ENCODE measurements around the gene PRKG1.

The PRKG1 gene

GRCh38 chr10:51924359-51924758, 850.1 kb downstream of the PRKG1 start:
- Histone ChIP-seq H3K4me3 (ENCODE audit: low read length) (no peak overlapping the region), H3K36me3 (ENCODE audit: control insufficient read depth, insufficient read depth, low read length) (no peaks in the 10 kb centered on the region), H3K9me3 (ENCODE audit: control insufficient read depth, insufficient read depth, low read length) (no peaks in the 10 kb centered on the region), H3K27me3 (ENCODE audit: control insufficient read depth, insufficient read depth, low read length) (no peaks in the 10 kb centered on the region), H3K27ac (ENCODE audit: low read length) (no peak overlapping the region), H3K4me1 (ENCODE audit: control insufficient read depth, insufficient read depth, low read length) (no peaks in the 10 kb centered on the region)
- no peak for DNase-seq (ENCODE audit: low read depth, low spot score)
- no CpG with 5 or more reads among the region's 4 CpGs for WGBS (ENCODE audit: insufficient coverage, insufficient read length)

DNA sequence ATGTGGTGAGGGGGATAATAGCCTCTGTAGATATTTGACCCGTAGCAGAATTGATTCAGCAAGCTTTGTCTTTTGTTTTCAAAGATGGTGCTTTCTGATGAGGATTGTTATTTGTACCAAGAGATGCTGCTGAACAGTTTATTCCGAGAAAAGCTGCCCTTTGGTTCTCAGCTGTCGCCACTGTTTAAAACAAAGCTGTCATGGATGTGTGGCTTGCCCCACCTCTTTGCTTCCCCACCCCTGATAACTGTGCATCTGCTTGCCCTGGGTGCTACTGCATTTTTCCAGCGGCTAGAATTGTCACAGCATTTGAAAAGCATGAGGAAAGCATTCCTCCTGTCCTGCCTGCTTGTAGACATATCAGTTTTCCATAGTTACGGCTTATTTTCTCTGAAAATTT, 852.0 kb downstream of the PRKG1 start:
- Histone ChIP-seq H3K27me3 (ENCODE audit: control insufficient read depth, insufficient read depth, low read length) (no peaks in the 10 kb centered on the region), H3K27ac (ENCODE audit: low read length) (no peak overlapping the region), H3K9me3 (ENCODE audit: control insufficient read depth, insufficient read depth, low read length) (no peaks in the 10 kb centered on the region), H3K36me3 (ENCODE audit: control insufficient read depth, insufficient read depth, low read length) (no peaks in the 10 kb centered on the region), H3K4me1 (ENCODE audit: control insufficient read depth, insufficient read depth, low read length) (no peaks in the 10 kb centered on the region), H3K4me3 (ENCODE audit: low read length) (no peak overlapping the region)
- no peak for DNase-seq (ENCODE audit: low read depth, low spot score)
- WGBS (ENCODE audit: insufficient coverage, insufficient read length) = no CpG with 5 or more reads among the region's 5 CpGs

DNA sequence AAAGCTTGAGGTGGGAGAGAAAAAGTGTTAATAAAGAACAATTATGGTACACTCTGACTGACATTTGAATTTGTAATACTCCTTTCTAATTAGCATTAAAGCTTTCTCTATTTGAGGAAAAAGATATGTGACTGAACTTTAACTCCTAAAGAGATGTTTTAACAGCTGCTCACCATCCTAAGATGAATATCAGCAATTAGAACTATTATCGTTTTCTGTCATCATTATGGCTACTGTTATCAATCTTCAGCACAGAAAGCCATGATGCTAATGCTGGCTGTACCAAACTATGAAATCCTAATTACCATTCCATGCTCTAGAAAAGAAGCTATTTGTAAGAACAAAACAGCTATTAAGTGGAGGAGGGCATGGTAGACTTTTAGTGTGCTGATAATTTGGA, 853.9 kb downstream of the PRKG1 start:
- Histone ChIP-seq H3K27ac (ENCODE audit: low read length) (no peak overlapping the region), H3K4me3 (ENCODE audit: low read length) (no peak overlapping the region), H3K4me1 (ENCODE audit: control insufficient read depth, insufficient read depth, low read length) (no peaks in the 10 kb centered on the region), H3K27me3 (ENCODE audit: control insufficient read depth, insufficient read depth, low read length) (no peaks in the 10 kb centered on the region), H3K36me3 (ENCODE audit: control insufficient read depth, insufficient read depth, low read length) (no peaks in the 10 kb centered on the region), H3K9me3 (ENCODE audit: control insufficient read depth, insufficient read depth, low read length) (no peaks in the 10 kb centered on the region)
- DNase-seq (ENCODE audit: low read depth, low spot score) = no peak
- WGBS (ENCODE audit: insufficient coverage, insufficient read length) = no CpG with 5 or more reads among the region's 1 CpG

GRCh38 chr10:51932530-51932929, 858.2 kb downstream of the PRKG1 start:
- H3K36me3 ChIP-seq (ENCODE audit: control insufficient read depth, insufficient read depth, low read length) = no peaks in the 10 kb centered on the region
- H3K27ac ChIP-seq (ENCODE audit: low read length) = no peak overlapping the region
- no CpG with 5 or more reads among the region's 4 CpGs for WGBS (ENCODE audit: insufficient coverage, insufficient read length)
- no peak overlapping the region for H3K4me3 ChIP-seq (ENCODE audit: low read length)
- H3K27me3 ChIP-seq (ENCODE audit: control insufficient read depth, insufficient read depth, low read length) = no peaks in the 10 kb centered on the region
- no peak for DNase-seq (ENCODE audit: low read depth, low spot score)
- no peaks in the 10 kb centered on the region for H3K4me1 ChIP-seq (ENCODE audit: control insufficient read depth, insufficient read depth, low read length)
- H3K9me3 ChIP-seq (ENCODE audit: control insufficient read depth, insufficient read depth, low read length) = no peaks in the 10 kb centered on the region

GRCh38 chr10:51934373-51934772, 860.1 kb downstream of the PRKG1 start:
- no CpG with 5 or more reads among the region's 5 CpGs for WGBS (ENCODE audit: insufficient coverage, insufficient read length)
- DNase-seq (ENCODE audit: low read depth, low spot score) = no peak
- Histone ChIP-seq H3K9me3 (ENCODE audit: control insufficient read depth, insufficient read depth, low read length) (no peaks in the 10 kb centered on the region), H3K4me1 (ENCODE audit: control insufficient read depth, insufficient read depth, low read length) (no peaks in the 10 kb centered on the region), H3K4me3 (ENCODE audit: low read length) (no peak overlapping the region), H3K27ac (ENCODE audit: low read length) (no peak overlapping the region), H3K27me3 (ENCODE audit: control insufficient read depth, insufficient read depth, low read length) (no peaks in the 10 kb centered on the region), H3K36me3 (ENCODE audit: control insufficient read depth, insufficient read depth, low read length) (no peaks in the 10 kb centered on the region)

GRCh38 chr10:51935341-51935740, 861.1 kb downstream of the PRKG1 start:
- H3K27ac ChIP-seq (ENCODE audit: low read length) = no peak overlapping the region
- no peaks in the 10 kb centered on the region for H3K36me3 ChIP-seq (ENCODE audit: control insufficient read depth, insufficient read depth, low read length)
- no peaks in the 10 kb centered on the region for H3K9me3 ChIP-seq (ENCODE audit: control insufficient read depth, insufficient read depth, low read length)
- no peak overlapping the region for H3K4me3 ChIP-seq (ENCODE audit: low read length)
- no peaks in the 10 kb centered on the region for H3K4me1 ChIP-seq (ENCODE audit: control insufficient read depth, insufficient read depth, low read length)
- no peak for DNase-seq (ENCODE audit: low read depth, low spot score)
- H3K27me3 ChIP-seq (ENCODE audit: control insufficient read depth, insufficient read depth, low read length) = no peaks in the 10 kb centered on the region
- 100% methylated on average over 1 of the region's 5 CpGs for WGBS (ENCODE audit: insufficient coverage, insufficient read length)

DNA sequence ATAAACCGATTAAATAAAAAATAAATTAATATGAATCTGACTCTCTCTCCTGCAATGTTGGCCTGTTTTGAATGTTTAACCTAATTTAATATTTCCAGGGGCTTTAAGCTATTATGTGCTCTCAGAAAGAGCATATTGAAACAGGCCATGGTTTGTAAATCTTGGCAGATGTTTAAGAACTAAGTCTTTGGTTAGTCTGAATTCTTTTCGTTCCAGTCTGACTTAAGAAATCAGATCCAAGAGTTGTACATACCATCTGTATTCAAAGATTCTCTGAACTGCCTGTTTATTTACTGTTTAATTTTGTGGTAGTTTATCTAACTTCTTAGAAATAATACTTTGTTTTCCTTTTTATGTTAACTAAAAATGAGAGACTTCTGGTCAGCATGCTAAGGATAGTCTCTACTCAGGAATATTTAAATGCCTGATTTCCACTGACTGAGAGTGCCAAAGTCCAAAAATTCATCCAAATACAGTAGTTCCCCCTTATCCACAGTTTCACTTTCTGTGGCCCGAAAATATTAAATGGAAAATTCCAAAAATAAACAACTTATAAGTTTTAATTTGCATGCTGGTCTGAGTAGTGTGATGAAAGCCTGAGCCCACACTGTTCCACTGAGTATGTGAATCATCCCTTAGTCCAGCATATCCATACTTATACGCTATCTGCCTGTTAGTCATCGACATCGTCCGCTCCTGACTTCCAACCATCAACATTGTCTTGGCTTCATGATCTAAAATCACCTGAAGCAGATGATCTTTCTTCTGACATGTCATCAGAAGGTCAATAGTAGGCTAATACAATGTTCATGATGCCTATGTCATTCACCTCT, 863.2 kb downstream of the PRKG1 start:
- Histone ChIP-seq H3K27ac (ENCODE audit: low read length) (no peak overlapping the region), H3K4me1 (ENCODE audit: control insufficient read depth, insufficient read depth, low read length) (no peaks in the 10 kb centered on the region)
- no CpG with 5 or more reads among the region's 7 CpGs for WGBS (ENCODE audit: insufficient coverage, insufficient read length)

DNA sequence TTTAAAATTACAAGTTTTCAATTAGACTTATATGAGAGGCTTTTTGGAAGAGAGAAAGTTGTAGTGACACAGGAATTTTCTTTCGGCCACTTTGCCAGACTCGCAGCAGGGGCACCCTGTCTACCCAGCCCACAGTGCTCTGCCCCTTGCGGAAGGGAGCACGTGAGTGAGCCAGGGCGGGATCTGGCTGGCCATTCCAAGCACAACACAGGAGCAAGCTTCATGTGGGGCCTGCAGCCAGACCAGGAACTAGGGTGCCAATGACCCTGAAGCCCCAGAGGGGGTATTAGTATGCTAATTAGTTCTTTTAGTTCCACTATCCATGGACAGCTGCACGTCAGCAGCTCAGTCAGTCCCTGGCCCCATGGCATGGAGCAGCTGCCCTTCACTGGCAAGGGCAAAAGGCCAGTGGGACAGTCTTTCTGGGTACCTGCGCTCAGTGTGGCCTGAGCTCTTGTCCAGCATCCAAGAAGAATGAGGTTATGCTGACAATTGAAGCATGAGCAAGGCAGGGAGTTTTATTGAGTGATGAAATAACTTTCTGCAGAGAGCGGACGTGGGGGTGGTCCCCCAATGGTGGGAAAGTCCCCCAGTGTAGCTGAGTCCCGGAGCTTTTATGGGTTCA, 876.2 kb downstream of the PRKG1 start:
- DNase-seq (ENCODE audit: low read depth, low spot score) = no peak
- Histone ChIP-seq H3K27ac (ENCODE audit: low read length) (no peak overlapping the region), H3K27me3 (ENCODE audit: control insufficient read depth, insufficient read depth, low read length) (no peaks in the 10 kb centered on the region), H3K4me1 (ENCODE audit: control insufficient read depth, insufficient read depth, low read length) (no peaks in the 10 kb centered on the region), H3K9me3 (ENCODE audit: control insufficient read depth, insufficient read depth, low read length) (no peaks in the 10 kb centered on the region), H3K4me3 (ENCODE audit: low read length) (no peak overlapping the region), H3K36me3 (ENCODE audit: control insufficient read depth, insufficient read depth, low read length) (no peaks in the 10 kb centered on the region)
- no CpG with 5 or more reads among the region's 10 CpGs for WGBS (ENCODE audit: insufficient coverage, insufficient read length)

More for the DNA sequence above, 863.2 kb downstream of the PRKG1 start:
- no peaks in the 10 kb centered on the region for H3K36me3 ChIP-seq (ENCODE audit: control insufficient read depth, insufficient read depth, low read length)
- no peak overlapping the region for H3K4me3 ChIP-seq (ENCODE audit: low read length)
- no peaks in the 10 kb centered on the region for H3K9me3 ChIP-seq (ENCODE audit: control insufficient read depth, insufficient read depth, low read length)
- no peaks in the 10 kb centered on the region for H3K27me3 ChIP-seq (ENCODE audit: control insufficient read depth, insufficient read depth, low read length)
- DNase-seq (ENCODE audit: low read depth, low spot score) = no peak

- no CpG with 5 or more reads among the region's 1 CpG for WGBS (ENCODE audit: insufficient coverage, insufficient read length)
- DNase-seq (ENCODE audit: low read depth, low spot score) = no peak
- H3K27ac ChIP-seq (ENCODE audit: low read length) = no peak overlapping the region
- no peaks in the 10 kb centered on the region for H3K27me3 ChIP-seq (ENCODE audit: control insufficient read depth, insufficient read depth, low read length)
- no peaks in the 10 kb centered on the region for H3K36me3 ChIP-seq (ENCODE audit: control insufficient read depth, insufficient read depth, low read length)
- H3K4me1 ChIP-seq (ENCODE audit: control insufficient read depth, insufficient read depth, low read length) = no peaks in the 10 kb centered on the region
- no peak overlapping the region for H3K4me3 ChIP-seq (ENCODE audit: low read length)
- no peaks in the 10 kb centered on the region for H3K9me3 ChIP-seq (ENCODE audit: control insufficient read depth, insufficient read depth, low read length)
Observed at GRCh38 chr10:51950996-51951555, 876.8 kb downstream of the PRKG1 start.

GRCh38 chr10:51951601-51952000, 877.3 kb downstream of the PRKG1 start:
- no CpG with 5 or more reads among the region's 1 CpG for WGBS (ENCODE audit: insufficient coverage, insufficient read length)
- H3K9me3 ChIP-seq (ENCODE audit: control insufficient read depth, insufficient read depth, low read length) = no peaks in the 10 kb centered on the region
- H3K27ac ChIP-seq (ENCODE audit: low read length) = no peak overlapping the region
- H3K27me3 ChIP-seq (ENCODE audit: control insufficient read depth, insufficient read depth, low read length) = no peaks in the 10 kb centered on the region
- H3K36me3 ChIP-seq (ENCODE audit: control insufficient read depth, insufficient read depth, low read length) = no peaks in the 10 kb centered on the region
- DNase-seq (ENCODE audit: low read depth, low spot score) = no peak
- H3K4me3 ChIP-seq (ENCODE audit: low read length) = no peak overlapping the region
- H3K4me1 ChIP-seq (ENCODE audit: control insufficient read depth, insufficient read depth, low read length) = no peaks in the 10 kb centered on the region
